Heart left ventricle (tissue), 16 donors: ENCODE results near the gene HS1BP3. TPM values are rescaled to one million over a fixed set of nuclear protein-coding genes. Genes with fewer than 3 reads are reported as not detected.

Experiments
- ATAC-seq, 4 donors: fragments of 200-7000 bp; cut with Tn5 transposase; one replicate each; pipeline ENCODE4 v1.9.1; 2020 to 2022; ENCODE audit warnings: moderate library complexity in 4 of 4, mild to moderate bottlenecking in 3 of 4, moderate number of reproducible peaks in 1 of 4
- DNase-seq, 5 donors: peaks; one replicate each; pipeline ENCODE4 v3.0.0-alpha.2; 2020
- H3K27ac ChIP-seq, 12 donors: fragments of 200-600 bp; sonication (generic) in 4 of 12; one replicate each; pipeline versions ENCODE4 v1.5.0 to v1.8.0; 2016 to 2022; ENCODE audit warnings: mild to moderate bottlenecking in 2 of 12
- H3K27me3 ChIP-seq, 9 donors: fragments of 200-600 bp; sonication (generic) in 2 of 9; one replicate each; pipeline versions ENCODE4 v1.5.1 to v1.8.0; 2016 to 2022; ENCODE audit warnings: mild to moderate bottlenecking in 3 of 9
- H3K36me3 ChIP-seq, 9 donors: fragments of 200-600 bp; sonication (generic) in 2 of 9; one replicate each; pipeline versions ENCODE4 v1.5.0 to v1.8.0; 2018 to 2022; ENCODE audit warnings: mild to moderate bottlenecking in 2 of 9
- H3K4me1 ChIP-seq, 12 donors: fragments of 200-600 bp; sonication (generic) in 4 of 12; one replicate each; pipeline versions ENCODE4 v1.5.0 to v1.8.0; 2016 to 2022; ENCODE audit warnings: mild to moderate bottlenecking in 3 of 12
- H3K4me3 ChIP-seq, 12 donors: fragments of 200-600 bp; sonication (generic) in 4 of 12; one replicate each; pipeline versions ENCODE4 v1.5.0 to v1.8.0; 2017 to 2022; ENCODE audit warnings: mild to moderate bottlenecking in 9 of 12, moderate library complexity in 4 of 12
- H3K9me3 ChIP-seq, 12 donors: fragments of 200-600 bp; sonication (generic) in 4 of 12; one replicate each; pipeline versions ENCODE4 v1.5.0 to v1.8.0; 2016 to 2022; ENCODE audit warnings: mild to moderate bottlenecking in 1 of 12
- CTCF ChIP-seq, 12 donors: fragments of 200-600 bp; sonication (generic) in 4 of 12; IDR thresholded peaks; one replicate each; pipeline versions ENCODE4 v1.5.0 to v1.8.0; 2018 to 2022; ENCODE audit warnings: antibody characterized with exemption in 12 of 12, mild to moderate bottlenecking in 5 of 12
- POLR2A ChIP-seq, 2 donors: fragments of 450-650 bp; IDR thresholded peaks; one replicate each; pipeline ENCODE4 v1.6.1; 2017; ENCODE audit warnings: antibody characterized with exemption in 2 of 2, mild to moderate bottlenecking in 2 of 2, moderate library complexity in 2 of 2
- WGBS, 4 donors: extraction: QIAGEN DNeasy Blood & Tissue Kit in 2 of 4; methylation state at CpG; one replicate each; pipeline versions ENCODE4 v1.1.5 to v1.1.7; 2013 to 2018; 5-methylcytosine and 5-hydroxymethylcytosine counted together
- intact Hi-C, 10 donors: fragments of 100-400 bp; cut with DNase I; formaldehyde crosslinking; loops; one replicate each; pipeline versions ENCODE4 v1.11.1 to v1.14.2; 2022
- polyA plus RNA-seq, 2 donors: library from polyadenylated mRNA; stranded (reverse); fragments of 200-250 nt; gene quantifications; one replicate each; pipeline ENCODE4 v1.2.3, GENCODE V29; 2013
- total RNA-seq, 9 donors: library from RNA; depleted of rRNA in 2 of 9; stranded (reverse); fragments of >200 nt in 2 of 9; fragmentation: NEBNext Ultra II Directional in 3 of 9; extraction: Animal tissue kit (Norgen Biotek cat#: 25700) in 3 of 9; gene quantifications; one replicate each; pipeline versions ENCODE4 v1.1.0 to v1.2.4, GENCODE V29; 2016 to 2023
- donor health status: ischemic (EF 13 %, LVEDD 7.1; RV severe dilation, severe dysfunction).
- donor health status: healthy with polysubstance abuse.
- donor health status: DM: no; HTN: yes; CAD: no.
- donor health status: DM: no; HTN: no; CAD: no.
- donor health status: ischemic (EF 25% LVEDD 6.9; RV normal size, moderate dysfunction).
- donor health status: ischemic (EF 25% LVEDD 5.7; RV mildly dilated, moderate dysfunction).
- donor health status: healthy.
- donor health status: DM: yes; HTN: yes; CAD: no.
- donor health status: ischemic (EF 35%, LVEDD 5.7; RV mildly dilated, moderate dysfunction).
- donor health status: nonischemic (EF 11% LVEDD 7.7; RV severe dilation, severe dysfunction).
- donor health status: DM: yes; HTN: yes; CAD: no.
- donor health status: PGD.
- donor health status: ischemic (EF 29% LVEDD 5.4; RV normal size, mild dysfunction).
- donor health status: nonischemic (EF 23%, LVEDD 6.1; RV moderate dilation, normal function).

The HS1BP3 gene
- total and polyA plus RNA-seq, 11 donors, result 12.7 to 23.7 (median 21.0) TPM

- H3K4me3 ChIP-seq, result no peak overlapping the region
- H3K4me1 ChIP-seq, result peaks cover 0 to 20% (median 0%) of the 10 kb centered on the region in 12 donors
- no peak overlapping the region for H3K27ac ChIP-seq
- H3K27me3 ChIP-seq, result no peaks in the 10 kb centered on the region
- peaks cover 0 to 13% (median 3%) of the 10 kb centered on the region in 9 donors for H3K36me3 ChIP-seq
- intact Hi-C loops, result no loop called here
- no peaks in the 10 kb centered on the region for H3K9me3 ChIP-seq
- 82 to 95% (median 87%) methylated on average over 2 of the region's 2 CpGs for WGBS, 4 donors
- DNase-seq, result no peak
- no peak for ATAC-seq
- TF ChIP-seq POLR2A (IDR thresholded peaks at IDR 0.05) (no peak), CTCF (IDR thresholded peaks at IDR 0.05) (no peak)
Measured at GRCh38 chr2:20696366-20696765, 45.5 kb upstream of the HS1BP3 start.

GRCh38 chr2:20693317-20693716 is 42.4 kb upstream of the HS1BP3 start:
- DNase-seq (no peak), ATAC-seq (no peak)
- peaks cover 0 to 6% (median 3%) of the 10 kb centered on the region in 9 donors for H3K36me3 ChIP-seq
- H3K4me3 ChIP-seq, result no peak overlapping the region
- TF ChIP-seq CTCF (IDR thresholded peaks at IDR 0.05) (no peak), POLR2A (IDR thresholded peaks at IDR 0.05) (no peak)
- peaks cover 0 to 2% (median 0%) of the 10 kb centered on the region in 12 donors for H3K4me1 ChIP-seq
- no peaks in the 10 kb centered on the region for H3K27me3 ChIP-seq
- peaks cover 0 to 5% (median 0%) of the 10 kb centered on the region in 12 donors for H3K9me3 ChIP-seq
- no peak overlapping the region for H3K27ac ChIP-seq
- 93 to 99% (median 93%) methylated on average over 3 of the region's 3 CpGs for WGBS, 4 donors
- intact Hi-C loops, result no loop called here

GRCh38 chr2:20692081-20692480 is 41.2 kb upstream of the HS1BP3 start:
- peaks cover 0 to 13% (median 4%) of the 10 kb centered on the region in 9 donors for H3K36me3 ChIP-seq
- H3K27me3 ChIP-seq, result no peaks in the 10 kb centered on the region
- 90 to 94% (median 93%) methylated on average over 2 of the region's 2 CpGs for WGBS, 4 donors
- intact Hi-C loops, result no loop called here
- H3K4me3 ChIP-seq, result no peak overlapping the region
- H3K4me1 ChIP-seq, result no peaks in the 10 kb centered on the region
- TF ChIP-seq CTCF (IDR thresholded peaks at IDR 0.05) (no peak), POLR2A (IDR thresholded peaks at IDR 0.05) (no peak)
- DNase-seq, result no peak
- no peak for ATAC-seq
- no peak overlapping the region for H3K27ac ChIP-seq
- peaks cover 0 to 5% (median 0%) of the 10 kb centered on the region in 12 donors for H3K9me3 ChIP-seq

- WGBS, 4 donors, result 86 to 92% (median 91%) methylated on average over 6 of the region's 6 CpGs
- peaks cover 0 to 21% (median 12%) of the 10 kb centered on the region in 9 donors for H3K36me3 ChIP-seq
- ATAC-seq (no peak), DNase-seq (no peak)
- no peak overlapping the region for H3K27ac ChIP-seq
- no peaks in the 10 kb centered on the region for H3K27me3 ChIP-seq
- TF ChIP-seq POLR2A (IDR thresholded peaks at IDR 0.05), result no peak
- TF ChIP-seq CTCF (IDR thresholded peaks at IDR 0.05), result no peak
- intact Hi-C loops, result no loop called here
- H3K4me1 ChIP-seq, result no peaks in the 10 kb centered on the region
- H3K9me3 ChIP-seq, result peaks cover 0 to 5% (median 0%) of the 10 kb centered on the region in 12 donors
- no peak overlapping the region for H3K4me3 ChIP-seq
Measured at GRCh38 chr2:20691076-20691734, 40.3 kb upstream of the HS1BP3 start.
